ENCODE measurements around the gene TSPAN14.

GRCh38 chr10:80468806-80469421 is 14.8 kb downstream of the TSPAN14 start:
- no peak for TF ChIP-seq CTCF (IDR thresholded peaks at IDR 0.05; ENCODE audit: insufficient read depth, low read length)
- TF ChIP-seq POLR2AphosphoS5 (IDR thresholded peaks at IDR 0.05; ENCODE audit: low read depth) = no peak
- TF ChIP-seq REST (IDR thresholded peaks at IDR 0.05; ENCODE audit: insufficient replicate concordance, low read depth) = no peak
- TF ChIP-seq GABPA (IDR thresholded peaks at IDR 0.05; ENCODE audit: low read depth) = no peak

Measured in HL-60 (cell line).